Ishikawa (cell line): ENCODE data around the gene PDE11A.

Experiments
- CREB1 ChIP-seq: IDR thresholded peaks from 2 replicates; pipeline ENCODE4 v1.6.1; 2012; ENCODE audit warnings: low read depth
- EGR1 ChIP-seq: IDR thresholded peaks from 2 replicates; pipeline ENCODE4 v1.6.1; 2012
- EP300 ChIP-seq: IDR thresholded peaks from 2 replicates; pipeline ENCODE4 v1.6.1; 2012; ENCODE audit warnings: borderline replicate concordance
- NFIC ChIP-seq: IDR thresholded peaks from 2 replicates; pipeline ENCODE4 v1.6.1; 2012
- RAD21 ChIP-seq: IDR thresholded peaks from 2 replicates; pipeline ENCODE4 v1.6.1; 2012; ENCODE audit warnings: low read depth
- TAF1 ChIP-seq: IDR thresholded peaks from 2 replicates; pipeline ENCODE4 v1.6.1; 2012; ENCODE audit warnings: low read depth, mild to moderate bottlenecking
- TCF12 ChIP-seq: IDR thresholded peaks from 2 replicates; pipeline ENCODE4 v1.6.1; 2012; ENCODE audit warnings: low read depth
- TEAD4 ChIP-seq: IDR thresholded peaks from 2 replicates; pipeline ENCODE4 v1.6.1; 2012
- ZBTB7A ChIP-seq: IDR thresholded peaks from 2 replicates; pipeline ENCODE4 v1.6.1; 2012; ENCODE audit warnings: low read depth
- TF ChIP-seq, protein P1 (sequence below): IDR thresholded peaks from 2 replicates; pipeline ENCODE4 v1.6.1; 2012; ENCODE audit warnings: low read depth, mild to moderate bottlenecking
- TF ChIP-seq, protein P2 (sequence below): IDR thresholded peaks from 2 replicates; pipeline ENCODE4 v1.6.1; 2012
- TF ChIP-seq, protein P3 (sequence below): IDR thresholded peaks from 2 replicates; pipeline ENCODE4 v1.6.1; 2012

DNA sequence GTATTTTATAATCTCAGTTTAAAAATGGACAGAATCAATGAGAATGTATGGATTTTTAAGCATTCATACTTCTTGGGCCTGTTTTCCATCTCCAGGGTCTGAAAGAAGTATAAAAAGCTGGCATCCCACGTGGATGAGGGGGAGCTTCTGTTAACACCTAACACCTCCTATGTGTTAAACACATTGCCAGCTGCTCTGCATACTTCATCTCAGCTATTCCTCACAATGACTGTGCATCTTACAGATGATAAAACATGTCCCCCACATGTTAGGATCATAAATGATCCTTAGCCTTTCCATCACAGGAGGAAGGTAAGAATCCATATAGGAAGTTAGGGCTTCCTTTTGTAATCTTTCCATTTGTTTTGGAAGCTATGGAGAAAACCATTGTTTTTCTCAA, 440.9 kb downstream of the PDE11A start:
- TF ChIP-seq, protein P1, sequence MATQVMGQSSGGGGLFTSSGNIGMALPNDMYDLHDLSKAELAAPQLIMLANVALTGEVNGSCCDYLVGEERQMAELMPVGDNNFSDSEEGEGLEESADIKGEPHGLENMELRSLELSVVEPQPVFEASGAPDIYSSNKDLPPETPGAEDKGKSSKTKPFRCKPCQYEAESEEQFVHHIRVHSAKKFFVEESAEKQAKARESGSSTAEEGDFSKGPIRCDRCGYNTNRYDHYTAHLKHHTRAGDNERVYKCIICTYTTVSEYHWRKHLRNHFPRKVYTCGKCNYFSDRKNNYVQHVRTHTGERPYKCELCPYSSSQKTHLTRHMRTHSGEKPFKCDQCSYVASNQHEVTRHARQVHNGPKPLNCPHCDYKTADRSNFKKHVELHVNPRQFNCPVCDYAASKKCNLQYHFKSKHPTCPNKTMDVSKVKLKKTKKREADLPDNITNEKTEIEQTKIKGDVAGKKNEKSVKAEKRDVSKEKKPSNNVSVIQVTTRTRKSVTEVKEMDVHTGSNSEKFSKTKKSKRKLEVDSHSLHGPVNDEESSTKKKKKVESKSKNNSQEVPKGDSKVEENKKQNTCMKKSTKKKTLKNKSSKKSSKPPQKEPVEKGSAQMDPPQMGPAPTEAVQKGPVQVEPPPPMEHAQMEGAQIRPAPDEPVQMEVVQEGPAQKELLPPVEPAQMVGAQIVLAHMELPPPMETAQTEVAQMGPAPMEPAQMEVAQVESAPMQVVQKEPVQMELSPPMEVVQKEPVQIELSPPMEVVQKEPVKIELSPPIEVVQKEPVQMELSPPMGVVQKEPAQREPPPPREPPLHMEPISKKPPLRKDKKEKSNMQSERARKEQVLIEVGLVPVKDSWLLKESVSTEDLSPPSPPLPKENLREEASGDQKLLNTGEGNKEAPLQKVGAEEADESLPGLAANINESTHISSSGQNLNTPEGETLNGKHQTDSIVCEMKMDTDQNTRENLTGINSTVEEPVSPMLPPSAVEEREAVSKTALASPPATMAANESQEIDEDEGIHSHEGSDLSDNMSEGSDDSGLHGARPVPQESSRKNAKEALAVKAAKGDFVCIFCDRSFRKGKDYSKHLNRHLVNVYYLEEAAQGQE, result no peak
- TF ChIP-seq NFIC (no peak), TAF1 (no peak), EGR1 (no peak), EP300 (no peak), TCF12 (no peak), RAD21 (no peak), TEAD4 (no peak), CREB1 (no peak), ZBTB7A (no peak)
- TF ChIP-seq, protein P2, sequence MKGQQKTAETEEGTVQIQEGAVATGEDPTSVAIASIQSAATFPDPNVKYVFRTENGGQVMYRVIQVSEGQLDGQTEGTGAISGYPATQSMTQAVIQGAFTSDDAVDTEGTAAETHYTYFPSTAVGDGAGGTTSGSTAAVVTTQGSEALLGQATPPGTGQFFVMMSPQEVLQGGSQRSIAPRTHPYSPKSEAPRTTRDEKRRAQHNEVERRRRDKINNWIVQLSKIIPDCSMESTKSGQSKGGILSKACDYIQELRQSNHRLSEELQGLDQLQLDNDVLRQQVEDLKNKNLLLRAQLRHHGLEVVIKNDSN, result no peak
- TF ChIP-seq, protein P3, sequence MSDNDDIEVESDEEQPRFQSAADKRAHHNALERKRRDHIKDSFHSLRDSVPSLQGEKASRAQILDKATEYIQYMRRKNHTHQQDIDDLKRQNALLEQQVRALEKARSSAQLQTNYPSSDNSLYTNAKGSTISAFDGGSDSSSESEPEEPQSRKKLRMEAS, result no peak
